PC-3 (cell line): ENCODE results near the gene RC3H2. TPM values are rescaled to one million over a fixed set of nuclear protein-coding genes. Genes with fewer than 3 reads are reported as not detected.
A peak's percentile ranks its signal among the peaks of the same experiment; 100 is the strongest.

Experiments used
- ATAC-seq: fragments of 200-7000 bp; cut with Tn5 transposase; 2 replicates; pipeline ENCODE4 v1.9.1; 2020; ENCODE audit warnings: mild to moderate bottlenecking, moderate library complexity
- BruUV-seq: library from RNA; stranded (reverse); fragments of 400-500 nt; replicated peaks from 2 replicates; lab custom pipeline; 2021; lab: Mats Ljungman, UMichigan
- CTCF ChIA-PET: fragments of 300-600 bp; sonication (Branson Sonifier 250); formaldehyde crosslinking; loops from one replicate; lab custom pipeline; 2022; ENCODE audit warnings: antibody characterized with exemption; lab: Charles Lee
- POLR2A ChIA-PET: fragments of 300-600 bp; sonication (Branson Sonifier 250); formaldehyde crosslinking; loops from one replicate; lab custom pipeline; 2022; ENCODE audit warnings: antibody characterized with exemption; ENCODE audit not compliant: unreplicated experiment; lab: Charles Lee
- DNase-seq: peaks from one replicate; pipeline ENCODE4 v3.0.0-alpha.2; 2015
- H2AFZ ChIP-seq: fragments of 300-600 bp; sonication (generic); 2 replicates; pipeline ENCODE4 v1.6.0; 2016; ENCODE audit warnings: antibody characterized with exemption, low read length
- H3F3A ChIP-seq: fragments of 300-600 bp; sonication (generic); one replicate; pipeline ENCODE4 v1.6.0; 2017; ENCODE audit warnings: antibody characterized with exemption, low read length, control low read depth, mild to moderate bottlenecking; ENCODE audit not compliant: unreplicated experiment
- H3K27ac ChIP-seq: fragments of 300-600 bp; sonication (generic); 2 replicates; pipeline ENCODE4 v1.5.1; 2016; ENCODE audit warnings: mild to moderate bottlenecking, low read length
- H3K27me3 ChIP-seq: fragments of 300-600 bp; sonication (generic); 2 replicates; pipeline ENCODE4 v1.6.1; 2016; ENCODE audit warnings: low read length, mixed read lengths
- H3K36me3 ChIP-seq: fragments of 300-600 bp; sonication (generic); 2 replicates; pipeline ENCODE4 v1.6.1; 2016; ENCODE audit warnings: low read depth, mixed run types, low read length, mixed read lengths
- H3K4me1 ChIP-seq: fragments of 300-600 bp; sonication (generic); 2 replicates; pipeline ENCODE4 v1.5.1; 2016; ENCODE audit warnings: low read length; ENCODE audit not compliant: insufficient read depth
- H3K4me2 ChIP-seq: fragments of 300-600 bp; sonication (generic); 2 replicates; pipeline ENCODE4 v1.6.0; 2016; ENCODE audit warnings: low read length
- H3K4me3 ChIP-seq: fragments of 300-600 bp; sonication (generic); 2 replicates; pipeline ENCODE4 v1.5.1; 2016; ENCODE audit warnings: mild to moderate bottlenecking, low read length, mixed read lengths
- H3K79me2 ChIP-seq: fragments of 300-600 bp; sonication (generic); 2 replicates; pipeline ENCODE4 v1.6.1; 2017; ENCODE audit warnings: low read length, mixed read lengths
- H3K9ac ChIP-seq: fragments of 300-600 bp; sonication (generic); 2 replicates; pipeline ENCODE4 v1.6.0; 2016; ENCODE audit warnings: mild to moderate bottlenecking, low read length
- H3K9me2 ChIP-seq: fragments of 300-600 bp; sonication (generic); replicated peaks from 2 replicates; pipeline ENCODE4 v1.6.1; 2016; ENCODE audit warnings: mixed run types, low read length, mixed read lengths
- H3K9me3 ChIP-seq: fragments of 300-600 bp; sonication (generic); 2 replicates; pipeline ENCODE4 v1.6.1; 2016; ENCODE audit warnings: low read length, mixed read lengths
- H4K20me1 ChIP-seq: fragments of 300-600 bp; sonication (generic); 2 replicates; pipeline ENCODE4 v1.6.1; 2016; ENCODE audit warnings: low read length, mixed read lengths
- CTCF ChIP-seq: fragments of 300-600 bp; sonication (generic); conservative IDR thresholded peaks from 2 replicates; pipeline ENCODE4 v1.5.1; 2017; ENCODE audit warnings: antibody characterized with exemption, low read depth, mild to moderate bottlenecking, low read length
- EZH2 ChIP-seq: fragments of 300-600 bp; sonication (generic); IDR thresholded peaks from one replicate; pipeline ENCODE4 v1.6.1; 2017; ENCODE audit warnings: antibody characterized with exemption, mild to moderate bottlenecking, low read length; ENCODE audit not compliant: unreplicated experiment
- EZH2phosphoT487 ChIP-seq: fragments of 300-600 bp; sonication (generic); IDR thresholded peaks from 2 replicates; pipeline ENCODE4 v1.6.1; 2018; ENCODE audit warnings: mild to moderate bottlenecking, antibody characterized with exemption, low read length, borderline replicate concordance
- intact Hi-C: fragments of 100-400 bp; cut with micrococcal nuclease; formaldehyde crosslinking; loops from 2 replicates; pipeline ENCODE4 v1.9.0; 2023
- total RNA-seq: library from RNA; depleted of rRNA; stranded (reverse); fragments of >200 nt; gene quantifications from 2 replicates; pipeline ENCODE4 v1.2.3, GENCODE V29; 2014

The RC3H2 gene
- total RNA-seq, 1 experiment from 2014 or later = 23.0 TPM

- ChIA-PET CTCF (interaction anchor here (0.5 kb wide), 1 partner anchor 102 kb away, joined by 3 read pairs; the partner anchor contains the start of gene PDCL), POLR2A (interaction anchor here (0.6 kb wide), 1 partner anchor 11 kb away, joined by 3 read pairs; no protein-coding TSS in a partner anchor)
- BruUV-seq = no TSS peak
- no peak overlapping the region for H3K27ac ChIP-seq
- H2AFZ ChIP-seq = no peak overlapping the region
- DNase-seq (no peak), ATAC-seq (no peak)
- H3K36me3 ChIP-seq = no peaks in the 10 kb centered on the region
- TF ChIP-seq EZH2 (no peak), CTCF (no peak), EZH2phosphoT487 (no peak)
- H3K79me2 ChIP-seq = peaks cover 76% of the 10 kb centered on the region
- no peaks in the 10 kb centered on the region for H3K9me2 ChIP-seq
- H3K4me1 ChIP-seq = peaks cover 23% of the 10 kb centered on the region
- no peaks in the 10 kb centered on the region for H3K9me3 ChIP-seq
- no peak overlapping the region for H3K9ac ChIP-seq
- H3K4me3 ChIP-seq = peak overlapping the region; percentile 81; the same call in 1 of the 2 replicates
- H3K27me3 ChIP-seq = no peaks in the 10 kb centered on the region
- intact Hi-C loops = loop anchor here (5.0 kb wide), 1 partner anchor 62 kb away; no protein-coding TSS in a partner anchor
- H4K20me1 ChIP-seq = no peaks in the 10 kb centered on the region
- H3K4me2 ChIP-seq = peak overlapping the region; percentile 81
- no peaks in the 10 kb centered on the region for H3F3A ChIP-seq
Measured at GRCh38 chr9:122929796-122930354, 24.7 kb upstream of the RC3H2 start.

DNA sequence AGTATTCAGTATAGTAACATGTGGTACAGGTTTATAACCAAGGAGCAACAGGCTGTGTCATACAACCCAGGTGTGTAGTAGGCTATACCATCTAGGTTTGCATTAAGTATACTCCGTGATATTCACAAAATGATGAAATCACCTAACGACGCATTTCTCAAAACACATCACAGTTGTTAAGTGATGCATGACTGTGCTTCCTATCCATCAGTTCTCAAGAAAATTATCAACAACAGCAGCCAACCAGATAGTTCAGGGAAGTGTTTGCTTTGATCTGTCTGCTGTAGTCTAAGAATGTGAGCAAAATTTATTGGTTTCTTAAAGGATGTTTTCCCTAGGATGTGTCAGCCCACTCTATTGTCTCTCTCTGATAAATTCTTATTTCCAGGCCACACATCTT, 18.8 kb upstream of the RC3H2 start:
- ChIA-PET POLR2A (no interaction called here), CTCF (interaction anchor here (0.7 kb wide), 1 partner anchor 67 kb away, joined by 10 read pairs; no protein-coding TSS in a partner anchor)
- Histone ChIP-seq H3K9me2 (no peaks in the 10 kb centered on the region), H3K4me3 (no peak overlapping the region), H3K4me2 (no peak overlapping the region), H3K9ac (no peak overlapping the region), H3K27ac (no peak overlapping the region), H3F3A (no peaks in the 10 kb centered on the region), H4K20me1 (no peaks in the 10 kb centered on the region), H3K27me3 (no peaks in the 10 kb centered on the region), H3K9me3 (no peaks in the 10 kb centered on the region), H3K4me1 (peaks cover 4% of the 10 kb centered on the region), H2AFZ (no peak overlapping the region), H3K36me3 (0 out of 2 replicates have a peak, but pooled peaks cover 4% of the 10 kb centered on the region), H3K79me2 (peaks cover 23% of the 10 kb centered on the region)
- intact Hi-C loops = no loop called here
- ATAC-seq = no peak
- BruUV-seq = no TSS peak
- no peak for TF ChIP-seq EZH2phosphoT487
- TF ChIP-seq CTCF = no peak
- TF ChIP-seq EZH2 = no peak
- no peak for DNase-seq

DNA sequence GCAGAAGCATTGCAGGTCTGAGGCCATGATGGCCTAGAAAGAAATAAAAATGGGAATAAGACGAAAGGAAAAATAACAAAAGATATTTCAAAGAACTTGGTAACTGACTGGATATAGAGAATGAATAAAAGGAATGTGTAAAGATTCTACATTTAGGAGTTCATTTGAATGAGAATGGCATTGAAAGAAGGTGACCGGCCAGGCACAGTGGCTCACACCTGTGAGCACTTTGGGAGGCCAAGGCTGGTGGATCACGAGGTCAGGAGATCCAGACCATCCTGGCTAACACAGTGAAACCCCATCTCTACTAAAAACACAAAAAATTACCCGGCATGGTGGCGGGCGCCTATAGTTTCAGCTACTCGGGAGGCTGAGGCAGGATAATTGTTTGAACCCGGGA, 17.6 kb upstream of the RC3H2 start:
- Histone ChIP-seq H3F3A (no peaks in the 10 kb centered on the region), H3K4me1 (no peaks in the 10 kb centered on the region), H3K27me3 (no peaks in the 10 kb centered on the region), H4K20me1 (no peaks in the 10 kb centered on the region), H3K4me3 (no peak overlapping the region), H3K9ac (no peak overlapping the region), H3K36me3 (0 out of 2 replicates have a peak, but pooled peaks cover 4% of the 10 kb centered on the region), H3K79me2 (0 out of 2 replicates have a peak, but pooled peaks cover 14% of the 10 kb centered on the region), H3K9me2 (no peaks in the 10 kb centered on the region), H2AFZ (no peak overlapping the region), H3K4me2 (no peak overlapping the region), H3K27ac (no peak overlapping the region), H3K9me3 (no peaks in the 10 kb centered on the region)
- no TSS peak for BruUV-seq
- TF ChIP-seq CTCF (no peak), EZH2phosphoT487 (no peak), EZH2 (no peak)
- DNase-seq = no peak
- intact Hi-C loops = no loop called here
- POLR2A ChIA-PET = no interaction called here
- CTCF ChIA-PET = no interaction called here
- ATAC-seq = no peak
